ENCODE data around the gene C5orf15.

The C5orf15 gene

GRCh38 chr5:133916479-133916878 is 51.9 kb downstream of the C5orf15 start:
- ATAC-seq: no peak
- H3K4me3 Mint-ChIP-seq: no peak overlapping the region
- H3K9me3 Mint-ChIP-seq: no peaks in the 10 kb centered on the region
- H3K36me3 Mint-ChIP-seq: no peaks in the 10 kb centered on the region
- H3K4me1 Mint-ChIP-seq: peaks cover 19% of the 10 kb centered on the region
- no peaks in the 10 kb centered on the region for H3K27me3 Mint-ChIP-seq
- H3K27ac Mint-ChIP-seq: peak overlapping the region; percentile 2

- Mint-ChIP-seq H3K27me3 (no peaks in the 10 kb centered on the region), H3K27ac (no peak overlapping the region), H3K9me3 (no peaks in the 10 kb centered on the region), H3K36me3 (no peaks in the 10 kb centered on the region), H3K4me1 (peaks cover 2% of the 10 kb centered on the region), H3K4me3 (no peak overlapping the region)
- ATAC-seq: no peak
Observed at GRCh38 chr5:133914434-133914833, 54.0 kb downstream of the C5orf15 start.

- H3K27me3 Mint-ChIP-seq: no peaks in the 10 kb centered on the region
- no peak overlapping the region for H3K4me3 Mint-ChIP-seq
- H3K4me1 Mint-ChIP-seq: no peaks in the 10 kb centered on the region
- H3K36me3 Mint-ChIP-seq: no peaks in the 10 kb centered on the region
- no peak overlapping the region for H3K27ac Mint-ChIP-seq
- no peaks in the 10 kb centered on the region for H3K9me3 Mint-ChIP-seq
- no peak for ATAC-seq
Observed at GRCh38 chr5:133913413-133914155, 54.8 kb downstream of the C5orf15 start.

- no peaks in the 10 kb centered on the region for H3K4me1 Mint-ChIP-seq
- no peak overlapping the region for H3K4me3 Mint-ChIP-seq
- no peaks in the 10 kb centered on the region for H3K27me3 Mint-ChIP-seq
- no peaks in the 10 kb centered on the region for H3K36me3 Mint-ChIP-seq
- H3K9me3 Mint-ChIP-seq: no peaks in the 10 kb centered on the region
- no peak for ATAC-seq
- no peak overlapping the region for H3K27ac Mint-ChIP-seq
Observed at GRCh38 chr5:133912951-133913350, 55.5 kb downstream of the C5orf15 start.

- H3K27ac Mint-ChIP-seq: no peak overlapping the region
- ATAC-seq: no peak
- no peaks in the 10 kb centered on the region for H3K36me3 Mint-ChIP-seq
- no peaks in the 10 kb centered on the region for H3K27me3 Mint-ChIP-seq
- no peaks in the 10 kb centered on the region for H3K4me1 Mint-ChIP-seq
- no peaks in the 10 kb centered on the region for H3K9me3 Mint-ChIP-seq
- no peak overlapping the region for H3K4me3 Mint-ChIP-seq
Observed at GRCh38 chr5:133910571-133910970, 57.9 kb downstream of the C5orf15 start.

GRCh38 chr5:133909603-133910002 is 58.8 kb downstream of the C5orf15 start:
- no peak for ATAC-seq
- H3K36me3 Mint-ChIP-seq: no peaks in the 10 kb centered on the region
- no peak overlapping the region for H3K4me3 Mint-ChIP-seq
- H3K4me1 Mint-ChIP-seq: no peaks in the 10 kb centered on the region
- no peaks in the 10 kb centered on the region for H3K9me3 Mint-ChIP-seq
- H3K27me3 Mint-ChIP-seq: no peaks in the 10 kb centered on the region
- H3K27ac Mint-ChIP-seq: no peak overlapping the region

- Mint-ChIP-seq H3K27me3 (no peaks in the 10 kb centered on the region), H3K27ac (no peak overlapping the region), H3K36me3 (no peaks in the 10 kb centered on the region), H3K9me3 (no peaks in the 10 kb centered on the region), H3K4me1 (no peaks in the 10 kb centered on the region), H3K4me3 (no peak overlapping the region)
- ATAC-seq: no peak
Observed at GRCh38 chr5:133907075-133907474, 61.4 kb downstream of the C5orf15 start.

GRCh38 chr5:133906303-133906702 is 62.1 kb downstream of the C5orf15 start:
- H3K36me3 Mint-ChIP-seq: no peaks in the 10 kb centered on the region

More at GRCh38 chr5:133906303-133906702, 62.1 kb downstream of the C5orf15 start:
- no peaks in the 10 kb centered on the region for H3K4me1 Mint-ChIP-seq
- H3K4me3 Mint-ChIP-seq: no peak overlapping the region
- H3K27me3 Mint-ChIP-seq: no peaks in the 10 kb centered on the region
- ATAC-seq: no peak
- no peak overlapping the region for H3K27ac Mint-ChIP-seq
- H3K9me3 Mint-ChIP-seq: no peaks in the 10 kb centered on the region
